Mucosa of descending colon (tissue), 3 donors: Measurements from ENCODE around the gene PRDM15. TPM values are rescaled to one million over a fixed set of nuclear protein-coding genes. Genes with fewer than 3 reads are reported as not detected.
A peak's percentile ranks its signal among the peaks of the same experiment; 100 is the strongest.

Experiments used
- ATAC-seq: fragments of 200-7000 bp; cut with Tn5 transposase; one replicate; pipeline ENCODE4 v1.9.1; 2020; ENCODE audit warnings: mild to moderate bottlenecking, moderate library complexity
- DNase-seq, 3 donors: peaks; one replicate each; pipeline ENCODE4 v3.0.0-alpha.2; 2020
- H3K36me3 ChIP-seq: fragments of 200-600 bp; one replicate; pipeline ENCODE4 v1.8.0; 2021; ENCODE audit warnings: low read depth, mild to moderate bottlenecking
- H3K4me1 ChIP-seq: fragments of 200-600 bp; one replicate; pipeline ENCODE4 v1.8.0; 2021; ENCODE audit warnings: low read depth, mild to moderate bottlenecking
- H3K4me3 ChIP-seq: fragments of 200-600 bp; one replicate; pipeline ENCODE4 v1.8.0; 2021; ENCODE audit warnings: mild to moderate bottlenecking
- H3K9me3 ChIP-seq: fragments of 200-600 bp; one replicate; pipeline ENCODE4 v1.8.0; 2021; ENCODE audit warnings: mild to moderate bottlenecking
- intact Hi-C, 2 donors: fragments of 100-400 bp; cut with DNase I in 1 of 2; cut with micrococcal nuclease in 1 of 2; formaldehyde crosslinking; loops; one replicate each; pipeline versions ENCODE4 v1.11.0 to v1.11.1; 2022; cut with DNase I, micrococcal nuclease
- total RNA-seq, 3 donors: library from RNA; stranded (reverse); fragmentation: NEBNext Ultra II Directional in 2 of 3; extraction: Animal tissue kit (Norgen Biotek cat#: 25700) in 2 of 3; gene quantifications; one replicate each; pipeline versions ENCODE4 v1.2.1 to v1.2.4, GENCODE V29; 2021 to 2023
- TF ChIP-seq, protein P1 (sequence below): fragments of 200-600 bp; IDR thresholded peaks from one replicate; pipeline ENCODE4 v1.8.0; 2022; ENCODE audit warnings: antibody characterized with exemption, mild to moderate bottlenecking
- donor health status: DM: no; HTN: no; CAD: no; lungs with moderate emphysema.
- donor health status: DM: no; HTN: no; CAD: no.
- donor health status: DM: no; HTN: yes; CAD: no.

Gene PRDM15
- total RNA-seq, 3 donors from 2014 or later, result 7.4 to 10.3 (median 8.3) TPM

DNA sequence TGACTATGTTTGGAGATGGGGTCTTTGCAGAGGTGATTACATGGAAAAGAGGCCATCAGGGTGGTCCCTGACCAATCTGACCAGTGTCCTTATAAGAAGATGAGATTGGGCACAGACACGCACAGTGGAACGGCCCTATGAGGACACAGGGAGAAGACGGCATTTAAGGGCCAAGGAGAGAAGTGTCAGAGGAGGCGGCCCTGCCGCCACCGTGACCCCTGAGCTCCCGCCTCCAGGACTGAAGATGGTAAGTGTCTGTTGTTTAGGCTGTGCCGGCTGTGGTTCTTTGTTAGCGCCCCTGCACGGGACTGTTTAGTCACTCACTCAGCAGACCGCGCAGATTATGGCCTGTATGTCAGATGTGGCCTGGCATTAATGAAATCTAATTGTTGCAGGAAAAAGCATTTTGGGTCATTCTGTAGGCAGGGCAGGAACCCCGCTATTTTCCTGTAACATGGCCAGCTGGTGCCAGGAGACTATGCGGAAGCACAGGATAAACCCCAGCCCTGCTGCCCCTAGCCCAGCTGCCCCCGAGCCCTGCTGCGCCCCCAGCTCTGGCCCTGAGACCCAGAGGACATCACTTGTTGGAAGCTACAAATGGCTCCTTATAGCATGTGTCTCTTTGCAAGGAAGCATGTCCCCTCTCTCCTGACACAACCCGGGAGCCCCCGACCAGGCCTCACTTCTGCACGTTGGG is 58.6 kb downstream of the PRDM15 start:
- DNase-seq, result peak in 1 of 3 donors; percentile 1
- Histone ChIP-seq H3K36me3 (no peaks in the 10 kb centered on the region), H3K4me1 (peaks cover 2% of the 10 kb centered on the region), H3K9me3 (no peaks in the 10 kb centered on the region), H3K4me3 (no peak overlapping the region)
- ATAC-seq, result no peak
- TF ChIP-seq, protein P1, sequence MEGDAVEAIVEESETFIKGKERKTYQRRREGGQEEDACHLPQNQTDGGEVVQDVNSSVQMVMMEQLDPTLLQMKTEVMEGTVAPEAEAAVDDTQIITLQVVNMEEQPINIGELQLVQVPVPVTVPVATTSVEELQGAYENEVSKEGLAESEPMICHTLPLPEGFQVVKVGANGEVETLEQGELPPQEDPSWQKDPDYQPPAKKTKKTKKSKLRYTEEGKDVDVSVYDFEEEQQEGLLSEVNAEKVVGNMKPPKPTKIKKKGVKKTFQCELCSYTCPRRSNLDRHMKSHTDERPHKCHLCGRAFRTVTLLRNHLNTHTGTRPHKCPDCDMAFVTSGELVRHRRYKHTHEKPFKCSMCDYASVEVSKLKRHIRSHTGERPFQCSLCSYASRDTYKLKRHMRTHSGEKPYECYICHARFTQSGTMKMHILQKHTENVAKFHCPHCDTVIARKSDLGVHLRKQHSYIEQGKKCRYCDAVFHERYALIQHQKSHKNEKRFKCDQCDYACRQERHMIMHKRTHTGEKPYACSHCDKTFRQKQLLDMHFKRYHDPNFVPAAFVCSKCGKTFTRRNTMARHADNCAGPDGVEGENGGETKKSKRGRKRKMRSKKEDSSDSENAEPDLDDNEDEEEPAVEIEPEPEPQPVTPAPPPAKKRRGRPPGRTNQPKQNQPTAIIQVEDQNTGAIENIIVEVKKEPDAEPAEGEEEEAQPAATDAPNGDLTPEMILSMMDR, result no peak
- intact Hi-C loops, result no loop called here

DNA sequence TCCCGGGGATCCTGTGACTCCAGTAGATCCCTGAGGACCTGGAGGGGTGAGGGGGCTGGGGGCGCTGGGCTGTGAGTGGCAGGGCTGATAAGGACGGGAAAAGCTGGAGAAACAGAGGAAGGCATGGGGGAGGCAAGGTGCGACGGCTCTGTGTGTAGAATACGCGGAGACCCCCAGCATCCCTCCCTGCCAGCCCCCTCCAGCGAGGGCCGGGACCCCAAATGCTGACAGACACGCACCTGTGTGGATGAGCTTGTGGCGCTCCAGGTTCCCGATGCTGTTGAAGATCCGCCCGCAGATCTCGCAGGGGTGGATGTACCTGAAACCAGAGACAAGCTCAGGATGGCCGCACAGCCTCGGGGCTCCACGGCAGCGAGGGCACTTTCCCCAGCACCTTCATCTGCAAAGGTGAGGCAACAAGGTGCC is 59.3 kb downstream of the PRDM15 start:
- Histone ChIP-seq H3K4me1 (peaks cover 2% of the 10 kb centered on the region), H3K4me3 (no peak overlapping the region), H3K9me3 (no peaks in the 10 kb centered on the region), H3K36me3 (no peaks in the 10 kb centered on the region)
- intact Hi-C loops, result loop anchor here (5.0 kb wide), 1 partner anchor 297 kb away; no protein-coding TSS in a partner anchor
- TF ChIP-seq, protein P1, result no peak
- ATAC-seq, result no peak
- peak in 1 of 3 donors; percentile 7 for DNase-seq

DNA sequence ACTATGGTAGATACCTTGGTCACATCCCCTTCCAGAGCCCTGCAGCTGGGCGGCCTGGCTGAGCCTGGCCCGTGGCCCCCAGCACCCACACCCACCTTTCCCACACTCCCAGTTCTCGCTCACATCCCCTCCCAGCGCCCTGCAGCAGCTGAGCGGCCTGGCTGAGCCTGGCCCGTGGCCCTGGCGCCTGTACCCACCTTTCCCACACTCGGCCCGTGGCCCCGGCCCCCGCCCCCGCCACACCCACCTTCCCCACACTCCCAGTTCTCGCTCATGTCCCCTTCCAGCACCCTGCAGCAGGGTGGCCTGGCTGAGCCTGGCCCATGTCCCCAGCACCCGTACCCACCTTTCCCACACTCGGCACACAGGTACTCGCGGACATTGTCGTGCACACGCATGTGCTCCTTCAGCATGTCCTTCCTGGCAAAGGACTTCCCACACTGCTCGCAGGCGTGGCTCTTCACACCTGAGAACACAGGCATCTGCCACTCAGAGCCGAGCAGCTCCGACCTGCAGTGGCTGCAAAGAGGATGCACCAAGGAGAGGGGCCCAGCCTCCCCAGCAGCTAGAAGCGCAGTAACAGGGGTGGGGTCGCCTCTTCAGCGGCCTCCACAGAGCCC is 59.8 kb downstream of the PRDM15 start:
- DNase-seq (no peak), ATAC-seq (no peak)
- intact Hi-C loops, result loop anchor here (5.0 kb wide), 1 partner anchor 298 kb away; no protein-coding TSS in a partner anchor
- no peaks in the 10 kb centered on the region for H3K9me3 ChIP-seq
- no peak overlapping the region for H3K4me3 ChIP-seq
- TF ChIP-seq, protein P1, result no peak
- peaks cover 2% of the 10 kb centered on the region for H3K4me1 ChIP-seq
- no peaks in the 10 kb centered on the region for H3K36me3 ChIP-seq

DNA sequence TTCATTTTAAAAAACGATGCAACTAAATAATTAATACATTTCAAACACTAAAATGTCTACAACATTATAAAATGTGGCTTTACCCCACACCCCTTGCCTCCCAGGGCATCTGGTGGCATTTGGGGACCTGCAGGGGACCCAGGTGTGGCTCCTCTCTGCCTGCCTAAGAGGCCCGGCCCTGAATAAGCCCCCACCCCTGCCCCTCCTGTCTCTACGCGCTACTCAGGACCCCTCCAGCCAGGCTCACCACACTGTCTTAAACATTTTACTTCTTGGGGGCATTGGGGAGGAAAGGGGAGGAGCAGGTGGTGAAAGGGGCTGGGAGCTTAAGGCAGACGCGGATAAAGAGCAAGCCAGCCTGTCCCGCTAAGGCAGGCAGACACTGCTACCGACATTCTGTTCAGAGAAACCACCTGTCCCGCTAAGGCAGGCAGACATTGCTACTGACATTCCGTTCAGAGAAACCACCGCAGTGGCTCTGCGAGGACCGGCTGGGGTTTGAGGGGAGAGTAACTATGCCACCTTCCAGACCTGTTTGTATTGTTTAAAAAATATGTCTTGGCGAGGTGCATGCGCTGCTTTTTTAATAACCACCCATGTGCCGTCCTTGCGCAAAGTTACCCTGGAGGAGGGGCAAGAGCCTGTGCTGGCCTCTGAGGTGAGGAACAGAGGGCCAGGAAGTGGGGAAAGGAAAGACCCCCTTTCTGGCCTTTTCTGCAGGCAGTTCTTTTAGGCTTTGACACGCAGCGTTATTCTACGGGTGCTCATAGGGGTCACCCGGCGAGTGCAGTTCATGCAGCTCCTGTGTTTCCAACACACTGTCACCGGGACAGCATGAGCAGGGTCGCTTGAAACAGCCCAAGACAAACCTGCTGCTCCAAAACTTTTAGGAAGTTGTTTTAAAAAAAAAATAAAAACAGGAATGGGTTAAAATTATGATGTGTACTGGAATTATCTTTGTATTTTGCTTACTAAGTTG is 61.0 kb downstream of the PRDM15 start:
- ATAC-seq, result no peak
- peak in 1 of 3 donors; percentile 17 for DNase-seq
- H3K9me3 ChIP-seq, result no peaks in the 10 kb centered on the region
- no peak overlapping the region for H3K4me3 ChIP-seq
- intact Hi-C loops, result loop anchor here (2.0 to 5.0 kb wide), 2 partner anchors 205 to 299 kb away; no protein-coding TSS in a partner anchor
- H3K36me3 ChIP-seq, result no peaks in the 10 kb centered on the region
- H3K4me1 ChIP-seq, result peaks cover 2% of the 10 kb centered on the region
- TF ChIP-seq, protein P1, result no peak

DNA sequence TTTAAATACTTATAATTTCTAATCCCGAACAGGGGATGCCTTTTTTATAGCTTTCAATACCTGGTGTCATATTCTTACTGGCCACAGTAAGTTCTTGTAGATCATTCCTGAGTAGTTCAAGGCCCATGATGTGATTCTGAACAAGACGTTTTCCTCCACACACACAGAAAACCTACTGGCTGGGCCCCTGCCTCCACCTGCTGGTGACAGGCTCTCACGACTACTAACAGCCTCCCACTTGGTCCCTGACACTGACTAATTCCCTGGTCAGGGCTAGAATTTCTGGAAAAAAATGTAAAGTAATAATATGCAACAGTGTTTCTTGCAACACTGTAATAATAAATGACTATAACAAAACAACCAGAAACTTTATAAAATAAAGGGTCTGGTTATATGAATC is 61.9 kb downstream of the PRDM15 start:
- Histone ChIP-seq H3K4me1 (peaks cover 2% of the 10 kb centered on the region), H3K9me3 (no peaks in the 10 kb centered on the region), H3K36me3 (no peaks in the 10 kb centered on the region), H3K4me3 (no peak overlapping the region)
- TF ChIP-seq, protein P1, result peak; percentile 34
- intact Hi-C loops, result loop anchor here (2.0 to 5.0 kb wide), 2 partner anchors 204 to 300 kb away; no protein-coding TSS in a partner anchor
- peak; percentile 89 for ATAC-seq
- DNase-seq, result peak in 2 of 3 donors; percentile 69 to 72
